Amniotic epithelial cell (primary cell): Measurements from ENCODE around the gene TBX21.

Source experiments
- DNase-seq: peaks from one replicate; pipeline ENCODE4 v3.0.0-alpha.2; 2010; ENCODE audit warnings: low read depth

TBX21 gene, protein sequence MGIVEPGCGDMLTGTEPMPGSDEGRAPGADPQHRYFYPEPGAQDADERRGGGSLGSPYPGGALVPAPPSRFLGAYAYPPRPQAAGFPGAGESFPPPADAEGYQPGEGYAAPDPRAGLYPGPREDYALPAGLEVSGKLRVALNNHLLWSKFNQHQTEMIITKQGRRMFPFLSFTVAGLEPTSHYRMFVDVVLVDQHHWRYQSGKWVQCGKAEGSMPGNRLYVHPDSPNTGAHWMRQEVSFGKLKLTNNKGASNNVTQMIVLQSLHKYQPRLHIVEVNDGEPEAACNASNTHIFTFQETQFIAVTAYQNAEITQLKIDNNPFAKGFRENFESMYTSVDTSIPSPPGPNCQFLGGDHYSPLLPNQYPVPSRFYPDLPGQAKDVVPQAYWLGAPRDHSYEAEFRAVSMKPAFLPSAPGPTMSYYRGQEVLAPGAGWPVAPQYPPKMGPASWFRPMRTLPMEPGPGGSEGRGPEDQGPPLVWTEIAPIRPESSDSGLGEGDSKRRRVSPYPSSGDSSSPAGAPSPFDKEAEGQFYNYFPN

DNA sequence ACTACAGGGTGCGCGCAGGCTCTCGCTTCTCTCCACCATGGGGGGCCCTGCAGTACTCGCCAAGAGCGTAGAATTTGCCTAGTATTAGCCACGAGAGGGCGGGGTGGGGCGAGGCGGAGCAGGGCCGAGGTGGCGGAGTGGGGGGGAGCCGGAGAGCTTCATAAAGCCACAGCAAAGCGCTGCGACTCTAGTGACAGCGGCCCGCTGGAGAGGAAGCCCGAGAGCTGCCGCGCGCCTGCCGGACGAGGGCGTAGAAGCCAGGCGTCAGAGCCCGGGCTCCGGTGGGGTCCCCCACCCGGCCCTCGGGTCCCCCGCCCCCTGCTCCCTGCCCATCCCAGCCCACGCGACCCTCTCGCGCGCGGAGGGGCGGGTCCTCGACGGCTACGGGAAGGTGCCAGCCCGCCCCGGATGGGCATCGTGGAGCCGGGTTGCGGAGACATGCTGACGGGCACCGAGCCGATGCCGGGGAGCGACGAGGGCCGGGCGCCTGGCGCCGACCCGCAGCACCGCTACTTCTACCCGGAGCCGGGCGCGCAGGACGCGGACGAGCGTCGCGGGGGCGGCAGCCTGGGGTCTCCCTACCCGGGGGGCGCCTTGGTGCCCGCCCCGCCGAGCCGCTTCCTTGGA is at the start of gene TBX21:
Gene TBX21 (plus strand): TSS at position 190 of the 627 bp plus-strand sequence. CDS start 219 bp downstream, at position 409.
- no peak for DNase-seq

DNA sequence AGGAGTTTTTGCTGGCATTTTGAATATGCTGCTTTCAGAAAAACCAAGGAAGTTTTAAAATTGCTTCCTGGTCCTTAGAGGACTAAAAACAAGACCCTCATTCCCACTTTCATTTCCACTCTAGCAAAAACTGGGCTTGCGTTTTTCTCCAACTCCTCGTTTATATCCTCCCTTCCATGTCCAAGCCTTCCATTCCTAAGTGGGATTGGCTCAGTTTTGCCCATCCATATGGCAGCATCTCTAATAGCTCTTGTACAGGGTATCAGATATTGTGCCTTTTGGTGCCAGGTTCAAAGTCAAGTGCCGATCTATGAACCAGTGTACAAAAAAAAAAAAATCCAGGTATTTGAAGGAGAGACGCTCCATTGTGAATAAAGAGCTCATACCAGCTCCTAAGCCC is 49.0 kb upstream of the TBX21 start:
- no peak for DNase-seq

DNA sequence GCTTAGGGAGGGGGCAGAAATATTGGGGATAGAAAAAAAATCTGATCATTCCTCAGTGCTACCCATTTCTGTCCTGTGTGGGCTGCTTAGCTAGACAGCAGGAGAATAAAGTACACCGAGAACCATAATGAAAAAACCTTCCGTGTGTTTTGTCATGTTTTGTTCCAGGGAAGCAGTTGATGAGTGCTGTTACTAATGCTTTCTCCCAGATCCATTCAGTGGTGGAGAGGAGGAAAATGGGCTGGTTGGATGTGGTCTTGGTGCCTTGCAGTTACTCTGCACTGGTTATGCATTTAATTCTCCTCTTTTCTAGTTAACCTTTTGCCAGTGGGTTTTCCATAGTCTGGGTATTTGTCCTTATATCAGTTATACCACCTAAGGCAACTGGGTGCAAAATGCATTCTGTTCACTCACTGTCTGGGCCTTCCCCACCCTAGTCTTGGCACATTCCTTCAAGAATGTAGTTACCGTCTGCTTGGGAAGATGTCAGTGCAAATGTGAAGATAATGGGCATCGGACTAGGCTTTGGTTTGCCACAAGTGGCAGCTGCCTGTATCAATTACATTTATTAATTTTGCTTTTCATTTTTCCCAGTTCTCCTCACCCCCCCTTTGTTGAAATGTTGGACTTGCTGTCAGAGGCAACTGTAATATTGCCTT is 48.4 kb upstream of the TBX21 start:
- no peak for DNase-seq

DNA sequence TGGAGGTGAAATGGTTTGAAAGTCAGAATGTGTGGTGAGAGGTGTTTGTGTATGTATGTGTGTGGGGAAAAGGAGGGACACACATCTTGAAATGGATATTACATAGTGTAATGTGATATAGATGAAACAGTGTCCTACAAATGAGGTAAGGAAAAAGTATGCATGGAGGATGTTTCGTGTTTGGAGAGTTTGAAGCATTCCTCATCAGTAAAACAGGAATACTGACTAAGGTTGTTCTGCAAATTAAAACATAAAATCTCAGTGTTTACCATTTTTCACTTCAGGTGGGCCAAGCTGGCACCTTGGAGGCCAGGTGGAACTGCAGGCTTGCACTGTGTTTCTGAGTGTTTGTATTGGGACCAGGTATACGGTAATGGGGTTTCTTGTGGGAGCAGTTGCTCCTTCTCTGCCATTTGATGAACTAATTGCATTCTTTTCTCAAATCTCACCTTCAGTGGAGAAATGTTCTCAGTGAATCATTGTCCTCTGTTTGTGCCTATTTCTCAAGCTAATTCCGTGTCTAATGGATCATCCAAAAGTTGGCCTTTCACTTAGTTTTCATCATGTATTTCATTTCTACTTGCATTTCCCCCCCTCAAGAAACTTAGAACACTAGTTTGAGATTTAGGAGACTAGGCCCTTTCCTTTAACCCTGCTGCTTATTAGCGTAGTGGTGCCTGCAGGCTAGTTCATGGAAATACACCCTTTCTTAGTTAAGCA is 47.3 kb upstream of the TBX21 start:
- peak; percentile 56 for DNase-seq

DNA sequence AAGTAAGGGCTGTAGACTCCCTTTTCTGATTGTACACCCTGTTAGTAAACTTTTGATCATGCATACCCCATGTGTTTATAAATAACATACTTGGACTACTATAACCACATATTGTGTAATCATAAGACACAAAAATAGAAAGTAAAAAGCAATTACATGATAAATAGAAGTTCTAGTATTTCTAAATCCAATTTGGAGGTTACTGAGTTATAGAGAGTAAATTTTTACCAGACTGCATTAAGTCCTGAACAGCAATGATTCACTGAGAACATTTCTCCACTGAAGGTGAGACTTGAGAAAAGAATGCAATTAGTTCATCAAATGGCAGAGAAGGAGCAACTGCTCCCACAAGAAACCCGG is 46.8 kb upstream of the TBX21 start:
- DNase-seq: peak; percentile 82

DNA sequence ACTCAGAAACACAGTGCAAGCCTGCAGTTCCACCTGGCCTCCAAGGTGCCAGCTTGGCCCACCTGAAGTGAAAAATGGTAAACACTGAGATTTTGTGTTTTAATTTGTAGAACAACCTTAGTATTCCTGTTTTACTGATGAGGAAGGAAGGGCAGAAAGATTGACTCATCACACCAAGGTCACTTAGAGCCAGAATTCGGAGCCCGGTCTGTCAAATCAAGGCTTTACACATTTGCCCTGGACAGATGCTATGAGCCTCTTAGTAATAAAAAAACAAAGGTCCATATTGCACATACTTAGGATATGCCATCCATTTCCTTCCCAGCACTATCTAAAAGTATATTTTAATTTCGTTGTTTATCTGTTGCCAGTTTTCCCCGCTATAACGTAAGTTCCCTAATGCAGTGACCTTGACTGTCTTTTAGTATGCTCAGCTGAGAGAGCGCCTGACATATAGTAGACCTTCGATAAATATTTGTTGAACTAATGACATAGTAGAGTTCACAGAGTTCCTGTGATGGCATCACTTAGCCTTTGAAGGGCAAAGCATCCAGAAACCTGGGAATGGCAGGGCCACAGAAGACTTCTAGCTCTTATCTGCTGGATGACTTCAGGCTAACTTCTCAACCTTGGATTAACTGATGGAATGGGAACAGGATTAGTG is 46.2 kb upstream of the TBX21 start:
- peak; percentile 55 for DNase-seq

DNA sequence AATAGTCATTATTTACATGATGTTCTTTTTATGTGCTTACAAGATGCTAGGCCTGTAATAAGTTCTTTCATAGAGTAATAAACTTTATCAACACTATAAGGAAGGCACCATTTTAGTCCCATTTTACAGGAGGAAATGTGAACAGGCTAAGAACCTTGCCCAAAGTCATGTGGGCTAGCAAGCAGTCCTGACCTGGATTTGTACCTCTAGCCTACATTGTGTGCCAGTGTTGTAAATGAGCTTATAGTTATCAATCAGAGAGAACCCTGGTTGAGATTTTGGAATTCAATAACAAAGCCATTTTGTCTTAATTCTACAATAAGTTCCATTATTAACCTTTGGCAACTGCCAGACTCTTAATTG is 45.7 kb upstream of the TBX21 start:
- no peak for DNase-seq

DNA sequence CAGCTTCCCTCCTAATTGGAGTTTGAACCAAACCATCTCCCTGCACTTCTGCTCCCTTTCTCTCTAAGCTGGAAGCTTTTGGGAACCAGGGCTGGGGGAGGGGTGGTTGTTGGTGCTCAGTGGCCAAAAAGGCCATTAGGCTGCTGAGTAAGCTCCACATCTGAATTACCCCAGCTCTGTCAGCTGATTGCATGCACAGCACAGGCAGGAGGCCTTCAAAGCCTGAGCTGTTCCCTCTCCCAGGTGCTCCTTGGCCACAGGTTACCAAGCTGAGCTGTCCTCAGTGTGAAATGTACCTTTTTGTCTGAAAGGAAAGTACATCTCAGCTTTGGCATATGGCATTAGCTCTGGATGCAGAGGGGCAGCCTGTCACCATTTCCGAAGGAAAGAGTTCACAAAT is 45.3 kb upstream of the TBX21 start:
- DNase-seq: peak; percentile 22

DNA sequence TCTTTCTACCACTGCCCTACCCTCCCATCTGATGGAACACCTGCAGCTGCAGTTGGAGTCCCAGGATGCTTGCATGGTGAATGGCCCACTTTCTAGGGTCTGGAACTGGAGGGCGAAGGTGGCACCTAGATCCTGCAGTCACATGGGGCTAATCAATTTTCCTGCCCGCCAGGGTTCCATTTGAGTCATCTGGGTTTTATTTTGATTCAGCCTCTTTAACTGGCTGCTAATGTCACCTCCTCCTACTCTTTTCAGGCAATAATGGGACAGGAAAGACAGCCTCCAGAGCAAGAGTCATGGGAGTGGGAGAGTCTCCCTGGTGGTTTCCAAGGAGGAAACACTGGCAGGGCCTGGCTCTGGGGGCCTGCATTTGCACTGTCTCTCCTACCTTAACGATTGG is 42.9 kb upstream of the TBX21 start:
- DNase-seq: no peak

DNA sequence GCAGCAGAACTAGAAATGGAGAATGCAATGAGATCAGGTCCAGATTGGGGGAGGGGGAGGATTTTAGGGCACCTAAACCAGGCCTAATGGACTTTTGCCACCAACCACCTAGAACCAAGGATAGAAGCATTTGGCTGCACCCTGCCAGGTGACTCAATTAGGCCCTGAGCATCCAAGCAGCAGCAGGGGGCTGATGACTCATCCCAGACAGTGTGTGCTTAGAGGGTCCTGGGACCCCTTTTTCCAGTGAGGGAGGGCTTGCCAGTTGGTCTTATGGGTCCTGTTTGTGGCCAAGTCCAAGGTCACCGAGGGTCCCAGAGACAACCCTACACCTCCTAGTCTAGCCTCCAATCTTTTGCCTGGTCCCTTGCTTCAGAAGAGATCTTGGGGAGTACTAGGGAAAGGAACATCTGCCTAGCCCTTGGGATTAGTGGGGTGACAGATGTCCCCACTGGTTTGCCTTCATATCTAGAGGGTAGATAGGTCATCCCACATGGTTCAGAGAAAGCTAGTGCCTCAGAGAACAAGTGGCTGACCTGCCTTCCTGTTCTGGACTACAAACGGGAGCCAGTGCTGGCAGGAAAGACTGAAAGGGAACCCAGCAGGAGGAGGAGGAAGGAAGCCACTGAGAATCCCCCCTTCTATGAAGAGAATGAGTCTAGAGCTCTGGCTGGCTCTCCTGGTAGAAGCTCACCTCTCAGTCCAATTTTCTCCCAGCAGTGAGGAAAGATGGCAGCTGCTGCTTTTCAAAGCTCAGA is 40.7 kb upstream of the TBX21 start:
- DNase-seq: no peak

DNA sequence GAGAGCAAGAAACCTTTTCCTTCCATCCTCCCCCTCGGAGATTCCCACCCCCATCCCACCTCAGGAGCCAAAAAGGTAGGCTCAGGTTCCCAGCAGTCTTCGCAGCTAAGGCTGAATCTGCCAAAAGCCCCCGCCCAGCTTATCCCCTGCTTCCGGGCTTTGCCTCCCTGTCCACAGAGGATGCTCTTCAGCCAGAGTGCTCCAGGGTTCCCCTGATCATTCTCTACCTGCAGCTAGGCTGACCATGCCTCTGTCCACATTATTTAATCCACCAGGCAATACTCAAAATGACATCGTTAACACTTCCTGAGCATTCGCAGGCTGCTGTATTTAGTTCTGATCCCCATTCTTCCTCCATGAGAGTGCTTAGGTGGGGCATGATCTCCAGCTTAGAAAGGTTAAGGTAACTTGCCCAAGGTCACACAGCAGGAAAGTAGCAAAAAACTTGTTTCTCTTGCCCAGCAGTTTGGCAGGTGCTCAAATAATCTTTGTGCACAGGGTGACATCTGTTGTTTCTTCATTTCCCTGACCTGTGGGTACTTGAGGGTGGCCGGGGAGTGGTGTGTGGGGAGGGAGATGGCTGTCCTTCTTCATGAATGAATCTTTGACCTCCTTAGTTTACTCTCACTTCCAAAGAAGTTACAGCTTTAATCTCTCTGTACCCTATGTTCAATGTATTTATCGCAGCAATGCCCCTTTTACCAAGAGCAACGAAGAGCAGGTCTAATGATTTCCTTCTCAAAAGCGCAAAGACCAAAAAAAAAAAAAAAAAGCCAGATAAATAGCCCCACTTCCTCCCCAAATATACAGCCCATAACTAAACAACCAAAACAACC is 39.9 kb upstream of the TBX21 start:
- DNase-seq: no peak

DNA sequence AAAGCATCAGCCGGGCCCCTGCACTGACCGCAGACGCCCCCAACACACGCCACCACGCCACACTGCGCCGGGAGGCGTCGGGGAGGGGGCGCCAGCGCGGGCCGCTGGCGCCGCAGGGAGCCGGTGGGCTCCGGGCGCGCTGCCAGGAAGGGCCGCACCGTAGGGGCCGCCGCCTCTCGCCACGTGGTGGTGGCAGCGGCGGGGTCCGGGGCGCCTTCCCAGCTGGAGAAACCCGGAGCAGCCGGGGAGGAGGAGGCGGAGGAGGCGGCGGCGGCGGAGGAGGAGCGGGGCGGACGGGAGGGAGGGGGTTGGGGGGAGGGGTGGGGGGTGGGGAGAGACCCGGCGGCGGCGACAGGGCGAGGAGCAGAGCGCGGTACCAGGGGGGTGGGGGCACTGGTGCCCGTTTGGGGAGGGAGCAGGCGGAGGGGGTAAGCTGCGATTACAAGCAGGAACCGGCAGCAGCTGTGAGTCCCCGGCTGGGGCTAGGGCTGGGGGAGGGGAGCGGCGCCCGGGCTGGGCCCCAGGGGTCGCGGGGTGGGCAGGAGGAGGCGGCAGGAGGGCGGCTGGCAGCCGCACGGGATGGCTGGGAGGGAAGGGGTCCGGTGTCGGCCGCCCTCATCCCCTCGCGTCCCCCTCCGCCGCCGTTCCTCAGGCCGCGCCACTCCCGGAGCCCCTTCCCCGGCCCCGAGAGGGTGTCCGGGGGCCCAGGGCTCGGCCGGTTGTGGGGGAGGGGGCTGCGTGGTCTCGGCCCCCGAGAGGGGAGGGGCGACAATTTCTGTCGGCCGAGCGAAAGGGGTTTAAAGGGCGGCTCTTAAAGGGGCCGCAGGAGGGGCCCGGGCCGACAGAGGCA is 39.1 kb upstream of the TBX21 start, which contains the start of gene TBKBP1:
Gene TBKBP1 (plus strand): TSS at position 431 of the 850 bp plus-strand sequence. CDS start 1,952 bp downstream, outside the sequence.
- DNase-seq: peak; percentile 52

DNA sequence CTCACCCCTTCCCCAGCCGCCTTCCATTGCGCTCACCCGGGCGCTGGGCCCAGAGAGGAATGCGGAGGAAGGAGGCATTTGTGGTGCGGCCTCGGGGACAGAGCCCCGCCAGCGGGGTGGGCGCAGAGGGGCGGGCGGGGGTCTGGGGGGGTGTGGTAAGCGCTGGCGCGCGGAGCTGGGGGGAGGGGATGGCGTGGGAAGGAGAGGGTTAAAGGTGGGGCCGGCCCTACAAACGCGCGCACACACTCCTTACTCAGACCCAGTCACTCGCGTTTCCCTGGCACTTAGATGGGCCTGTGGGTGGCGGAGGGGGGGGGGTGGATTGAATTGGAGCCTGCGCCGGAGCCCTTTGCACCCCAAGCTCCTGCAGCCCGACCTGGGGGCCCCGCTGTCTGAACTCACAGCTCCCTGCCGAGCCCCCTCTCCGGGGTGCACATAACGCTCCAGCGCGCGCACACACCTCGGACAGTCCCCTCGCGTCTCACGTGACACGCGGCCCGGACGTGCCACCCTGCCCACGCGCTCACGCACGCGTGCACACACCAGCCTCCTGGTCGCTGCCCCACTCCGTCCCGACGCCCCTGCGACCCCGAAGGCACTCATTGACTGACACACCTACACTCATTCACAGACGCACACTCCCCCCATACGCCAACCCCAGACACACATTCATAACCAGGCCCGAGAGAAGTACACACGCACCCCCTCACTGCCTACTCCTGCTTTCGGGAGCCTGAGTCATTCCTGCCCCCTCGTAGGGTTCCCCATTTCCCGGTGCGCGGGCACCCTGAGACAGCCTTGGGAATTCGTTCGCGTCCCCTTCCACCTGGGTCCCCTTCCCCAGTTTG is 38.2 kb upstream of the TBX21 start:
- DNase-seq: peak; percentile 58

DNA sequence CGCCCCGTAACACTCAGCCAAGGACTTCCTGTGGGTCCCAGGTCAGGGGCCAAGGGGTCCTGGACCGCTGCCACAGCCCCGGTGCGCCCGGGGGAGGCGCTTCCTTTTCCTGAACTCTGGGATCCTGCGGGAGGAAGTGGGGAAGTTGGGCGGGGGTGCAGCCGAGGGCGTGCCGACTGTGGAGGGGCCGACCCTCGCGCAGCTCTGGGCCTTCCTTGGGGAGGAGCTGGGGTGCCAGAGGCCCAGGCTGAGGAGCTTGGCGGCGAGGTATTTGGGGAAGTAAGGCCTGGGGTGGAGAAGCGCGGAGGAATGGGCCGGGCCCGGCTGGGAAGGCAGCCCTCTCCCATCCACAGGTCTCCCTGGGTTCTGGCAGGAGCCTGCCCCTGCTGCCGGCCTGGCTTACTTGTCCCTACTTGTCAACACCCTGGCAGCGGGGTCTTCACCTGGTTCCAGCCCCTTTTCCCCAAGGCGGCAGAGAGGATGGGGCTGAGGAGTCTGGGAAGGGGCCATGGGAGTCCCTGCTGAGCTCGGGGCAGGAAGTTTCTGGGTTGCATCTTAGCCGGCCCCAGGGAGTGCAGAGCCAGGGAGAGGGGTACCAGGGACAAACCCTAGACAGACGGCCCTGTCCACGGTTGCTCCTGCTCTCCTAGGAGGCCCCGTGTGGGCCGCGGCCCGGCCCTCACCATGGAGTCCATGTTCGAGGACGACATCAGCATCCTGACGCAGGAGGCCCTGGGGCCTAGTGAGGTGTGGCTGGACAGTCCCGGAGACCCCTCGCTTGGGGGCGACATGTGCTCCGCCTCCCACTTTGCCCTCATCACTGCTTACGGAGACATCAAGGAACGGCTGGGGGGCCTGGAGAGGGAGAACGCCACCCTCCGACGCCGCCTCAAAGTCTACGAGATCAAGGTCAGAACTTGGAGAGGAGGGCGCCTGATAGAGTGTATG is 37.3 kb upstream of the TBX21 start:
- DNase-seq: no peak

DNA sequence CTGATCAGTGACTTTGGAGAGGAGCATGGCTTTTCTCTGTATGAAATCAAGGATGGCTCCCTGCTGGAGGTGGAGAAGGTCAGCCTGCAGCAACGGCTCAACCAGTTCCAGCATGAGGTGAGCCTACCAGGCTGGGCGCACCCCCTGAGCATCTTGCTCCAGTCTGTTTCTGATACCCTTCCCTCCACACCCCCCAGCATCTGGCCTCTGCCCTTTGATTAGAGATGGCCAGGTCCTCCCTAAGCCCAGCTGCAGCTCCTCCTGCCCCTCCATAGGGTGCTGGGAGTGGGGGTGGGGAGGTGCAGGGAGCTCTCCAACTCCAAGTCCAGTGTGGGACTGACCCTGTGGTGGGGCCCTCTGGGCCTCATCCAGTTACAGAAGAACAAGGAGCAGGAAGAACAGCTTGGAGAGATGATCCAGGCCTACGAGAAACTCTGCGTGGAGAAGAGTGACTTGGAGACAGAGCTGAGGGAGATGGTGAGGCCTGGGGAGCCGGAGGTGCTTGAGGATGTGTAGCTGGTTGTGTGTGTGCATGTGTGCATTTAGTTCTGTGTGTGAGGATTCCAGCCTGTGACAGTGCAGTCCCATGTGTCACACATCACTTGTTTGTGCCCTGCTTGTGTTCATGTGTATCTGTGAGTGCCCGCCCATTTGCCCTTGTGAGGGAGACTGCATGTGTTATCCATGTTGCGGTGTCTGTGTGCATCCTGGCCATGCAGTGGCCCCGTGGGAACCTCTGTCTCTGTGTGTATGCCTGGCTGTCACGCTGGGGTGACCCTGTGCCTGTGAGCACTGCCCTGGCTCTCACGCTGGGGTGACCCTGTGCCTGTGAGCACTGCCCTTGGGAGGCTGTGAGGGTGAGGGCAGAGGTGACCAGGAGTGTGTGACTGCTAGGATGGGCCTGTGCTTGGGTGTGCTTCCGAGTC is 36.1 kb upstream of the TBX21 start:
- no peak for DNase-seq
